Measurements from ENCODE around the gene ZNF664. TPM values are rescaled to one million over a fixed set of nuclear protein-coding genes. Genes with fewer than 3 reads are reported as not detected.

ZNF664 gene
- total and polyA plus RNA-seq, 12 donors, result 36.9 to 94.6 (median 76.9) TPM

DNA sequence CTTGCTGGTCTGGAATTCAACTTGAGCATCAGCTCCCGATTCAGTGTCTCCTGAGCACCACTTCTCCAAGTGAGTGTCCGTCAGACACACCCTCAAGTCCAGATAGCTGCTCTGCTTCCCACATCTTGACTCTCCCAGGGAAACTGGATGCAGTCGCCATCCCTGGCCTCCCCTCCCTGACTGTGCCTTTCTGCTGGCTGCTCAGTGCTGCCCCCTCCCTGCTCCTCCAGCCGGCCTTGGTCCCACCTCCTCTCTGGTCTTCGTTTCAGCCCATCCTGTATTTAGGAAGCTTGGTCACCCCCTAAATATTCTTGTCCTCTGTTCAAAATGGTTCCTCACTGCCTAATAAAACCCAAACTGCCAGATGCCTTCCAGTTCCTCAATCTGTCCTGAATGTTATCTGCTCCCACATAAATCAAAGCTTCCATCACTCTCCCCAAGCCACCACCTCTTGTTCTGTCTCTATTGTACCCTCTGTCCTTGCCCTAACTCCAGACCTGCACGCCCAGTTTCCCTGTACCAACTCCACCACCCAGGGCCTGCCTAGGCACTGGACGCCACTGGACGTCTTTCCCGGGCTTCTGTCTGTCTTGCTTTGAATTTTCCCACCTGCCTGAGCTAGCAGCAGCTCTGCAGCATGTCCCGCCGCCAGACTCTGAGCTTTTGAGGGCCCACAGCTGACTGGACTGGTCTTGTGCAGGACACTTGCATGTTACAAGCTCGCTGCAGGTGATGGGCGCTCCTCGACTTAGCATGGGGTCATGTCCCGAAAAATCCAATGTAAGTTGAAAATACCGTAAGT is 34.1 kb upstream of the ZNF664 start:
- Histone ChIP-seq H3K4me1 (peaks cover 0 to 16% (median 0%) of the 10 kb centered on the region in 9 donors), H3K27me3 (no peaks in the 10 kb centered on the region), H3K9me3 (peaks cover 0 to 12% (median 0%) of the 10 kb centered on the region in 11 donors), H3K27ac (peak overlapping the region in 1 of 10 donors; percentile 58), H3K4me3 (no peak overlapping the region), H3K36me3 (peaks cover 3 to 89% (median 35%) of the 10 kb centered on the region in 9 donors)
- ATAC-seq (no peak), DNase-seq (no peak)
- TF ChIP-seq CTCF (IDR thresholded peaks at IDR 0.05), result peak in 5 of 9 donors; percentile 10 to 38 (median 21)
- intact Hi-C loops (cut with DNase I), result loop anchor here in 1 of 10 donors (2.0 kb wide), 1 partner anchor 26 kb away; no protein-coding TSS in a partner anchor
- 84 to 90% methylated on average over 16 of the region's 16 CpGs for WGBS, 2 donors

GRCh38 chr12:123939716-123940626 is 33.0 kb upstream of the ZNF664 start:
- no peak overlapping the region for H3K27ac ChIP-seq
- ATAC-seq (no peak), DNase-seq (no peak)
- intact Hi-C loops (cut with DNase I), result loop anchor here in 1 of 10 donors (2.0 kb wide), 1 partner anchor 27 kb away; no protein-coding TSS in a partner anchor
- H3K27me3 ChIP-seq, result no peaks in the 10 kb centered on the region
- H3K4me3 ChIP-seq, result no peak overlapping the region
- no peak for TF ChIP-seq CTCF (IDR thresholded peaks at IDR 0.05)
- peaks cover 0 to 12% (median 0%) of the 10 kb centered on the region in 11 donors for H3K9me3 ChIP-seq
- peaks cover 3 to 93% (median 35%) of the 10 kb centered on the region in 9 donors for H3K36me3 ChIP-seq
- H3K4me1 ChIP-seq, result peaks cover 0 to 17% (median 0%) of the 10 kb centered on the region in 9 donors
- 91 to 93% methylated on average over 16 of the region's 16 CpGs for WGBS, 2 donors

DNA sequence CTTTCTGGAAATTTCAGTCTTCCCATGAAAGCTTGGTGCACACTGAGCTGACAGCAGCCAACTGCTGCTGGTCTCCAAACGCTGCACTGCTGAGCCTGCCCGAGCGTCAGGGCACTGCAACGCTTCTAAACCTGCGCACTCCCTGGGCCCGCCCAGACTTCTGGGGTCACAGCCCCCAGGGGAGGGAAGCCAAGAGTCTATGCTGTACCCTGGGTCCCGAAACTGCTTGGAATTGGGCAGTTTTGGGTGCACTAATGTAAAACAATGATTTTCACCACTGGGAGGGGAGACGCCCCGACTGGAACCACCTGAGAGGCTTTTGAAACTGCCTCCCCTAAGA is 32.4 kb upstream of the ZNF664 start:
- no peak for ATAC-seq
- Histone ChIP-seq H3K9me3 (peaks cover 0 to 12% (median 0%) of the 10 kb centered on the region in 11 donors), H3K27me3 (no peaks in the 10 kb centered on the region), H3K27ac (no peak overlapping the region), H3K4me1 (peaks cover 0 to 17% (median 0%) of the 10 kb centered on the region in 9 donors), H3K4me3 (no peak overlapping the region), H3K36me3 (peaks cover 3 to 93% (median 40%) of the 10 kb centered on the region in 9 donors)
- no peak for TF ChIP-seq CTCF (IDR thresholded peaks at IDR 0.05)
- 95 to 98% methylated on average over 9 of the region's 9 CpGs for WGBS, 2 donors
- intact Hi-C loops (cut with DNase I), result no loop called here
- no peak for DNase-seq

DNA sequence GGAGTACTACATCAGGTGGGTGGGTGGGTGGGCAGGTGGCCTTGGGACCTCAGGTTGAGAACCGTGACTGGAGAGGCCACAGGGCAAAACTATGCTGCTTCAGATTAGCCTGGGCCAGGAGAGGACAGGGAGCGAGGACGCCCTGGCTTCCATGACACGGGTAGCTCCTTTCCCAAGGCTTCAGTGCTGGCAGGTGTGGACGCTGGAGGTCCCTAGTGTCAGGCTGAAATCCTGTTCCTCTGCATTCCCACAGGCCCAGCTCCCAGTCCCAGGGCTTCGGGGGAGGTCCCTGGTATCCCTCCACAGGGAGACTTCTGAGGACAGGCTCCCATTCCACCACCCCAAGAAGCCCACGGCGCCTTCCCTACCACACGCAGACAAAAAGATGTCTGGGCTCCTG is 32.0 kb upstream of the ZNF664 start:
- Histone ChIP-seq H3K9me3 (peaks cover 0 to 12% (median 0%) of the 10 kb centered on the region in 11 donors), H3K27ac (peak overlapping the region in 1 of 10 donors; percentile 48), H3K4me3 (no peak overlapping the region), H3K4me1 (peaks cover 0 to 18% (median under 1%) of the 10 kb centered on the region in 9 donors), H3K36me3 (peaks cover 3 to 93% (median 40%) of the 10 kb centered on the region in 9 donors), H3K27me3 (no peaks in the 10 kb centered on the region)
- ATAC-seq (no peak), DNase-seq (no peak)
- intact Hi-C loops (cut with DNase I), result no loop called here
- TF ChIP-seq CTCF (IDR thresholded peaks at IDR 0.05), result no peak
- WGBS, 2 donors, result 95 to 97% methylated on average over 9 of the region's 9 CpGs

All from heart right ventricle (tissue), 16 donors.